ENCODE results near the gene SLBP. TPM values are rescaled to one million over a fixed set of nuclear protein-coding genes. Genes with fewer than 3 reads are reported as not detected.

Gene SLBP
- total RNA-seq, 1 experiment from 2014 or later: 98.3 TPM

DNA sequence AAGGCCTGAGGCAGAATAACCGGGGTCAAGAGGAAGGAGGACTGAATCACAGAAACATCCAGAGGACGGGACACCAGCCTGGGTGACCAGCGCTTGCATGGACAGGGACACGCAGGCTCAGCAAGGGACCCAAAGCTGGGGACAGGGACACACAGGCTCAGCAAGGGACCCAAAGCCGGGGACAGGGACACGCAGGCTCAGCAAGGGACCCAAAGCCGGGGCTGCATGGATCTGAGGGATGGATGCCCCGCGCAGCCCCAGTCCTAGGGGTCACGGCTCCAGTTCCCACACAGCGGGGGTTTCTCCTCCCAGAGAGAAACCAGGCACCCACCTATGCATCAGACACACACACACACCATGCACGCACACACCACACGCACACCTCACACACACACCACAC is 60.5 kb downstream of the SLBP start:
- no peaks in the 10 kb centered on the region for H3K36me3 ChIP-seq (ENCODE audit: low read depth, low read length)
- BruUV-seq (replicated peaks): no TSS peak
- POLR2A ChIA-PET (ENCODE audit: unreplicated experiment): no interaction called here
- TF ChIP-seq, protein P1, sequence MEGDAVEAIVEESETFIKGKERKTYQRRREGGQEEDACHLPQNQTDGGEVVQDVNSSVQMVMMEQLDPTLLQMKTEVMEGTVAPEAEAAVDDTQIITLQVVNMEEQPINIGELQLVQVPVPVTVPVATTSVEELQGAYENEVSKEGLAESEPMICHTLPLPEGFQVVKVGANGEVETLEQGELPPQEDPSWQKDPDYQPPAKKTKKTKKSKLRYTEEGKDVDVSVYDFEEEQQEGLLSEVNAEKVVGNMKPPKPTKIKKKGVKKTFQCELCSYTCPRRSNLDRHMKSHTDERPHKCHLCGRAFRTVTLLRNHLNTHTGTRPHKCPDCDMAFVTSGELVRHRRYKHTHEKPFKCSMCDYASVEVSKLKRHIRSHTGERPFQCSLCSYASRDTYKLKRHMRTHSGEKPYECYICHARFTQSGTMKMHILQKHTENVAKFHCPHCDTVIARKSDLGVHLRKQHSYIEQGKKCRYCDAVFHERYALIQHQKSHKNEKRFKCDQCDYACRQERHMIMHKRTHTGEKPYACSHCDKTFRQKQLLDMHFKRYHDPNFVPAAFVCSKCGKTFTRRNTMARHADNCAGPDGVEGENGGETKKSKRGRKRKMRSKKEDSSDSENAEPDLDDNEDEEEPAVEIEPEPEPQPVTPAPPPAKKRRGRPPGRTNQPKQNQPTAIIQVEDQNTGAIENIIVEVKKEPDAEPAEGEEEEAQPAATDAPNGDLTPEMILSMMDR (conservative IDR thresholded peaks at IDR 0.05; ENCODE audit: low read depth, low read length): no peak
- TF ChIP-seq EZH2 (IDR thresholded peaks at IDR 0.05; ENCODE audit: low read length, unreplicated experiment): no peak
- TF ChIP-seq EZH2phosphoT487 (IDR thresholded peaks at IDR 0.05; ENCODE audit: borderline replicate concordance, low read length): no peak
- H3K79me2 ChIP-seq (ENCODE audit: low read length): no peaks in the 10 kb centered on the region
- H3F3A ChIP-seq (ENCODE audit: low read length, unreplicated experiment): no peaks in the 10 kb centered on the region
- ATAC-seq (no peak), DNase-seq (no peak)
- H3K27ac ChIP-seq (ENCODE audit: low read length): no peak overlapping the region
- no peaks in the 10 kb centered on the region for H4K20me1 ChIP-seq (ENCODE audit: low read length)
- H3K27me3 ChIP-seq (ENCODE audit: low read length): no peaks in the 10 kb centered on the region
- H2AFZ ChIP-seq (ENCODE audit: low read length): no peak overlapping the region
- no peak overlapping the region for H3K4me3 ChIP-seq (ENCODE audit: low read length)
- CTCF ChIA-PET: no interaction called here
- H3K9me2 ChIP-seq (replicated peaks; ENCODE audit: low read length): no peaks in the 10 kb centered on the region
- no peaks in the 10 kb centered on the region for H3K9me3 ChIP-seq (ENCODE audit: low read length)
- H3K9ac ChIP-seq (ENCODE audit: low read length): no peak overlapping the region
- intact Hi-C loops (cut with micrococcal nuclease): no loop called here
- no peak overlapping the region for H3K4me2 ChIP-seq (ENCODE audit: low read length)
- H3K4me1 ChIP-seq (ENCODE audit: insufficient read depth, low read length): no peaks in the 10 kb centered on the region

DNA sequence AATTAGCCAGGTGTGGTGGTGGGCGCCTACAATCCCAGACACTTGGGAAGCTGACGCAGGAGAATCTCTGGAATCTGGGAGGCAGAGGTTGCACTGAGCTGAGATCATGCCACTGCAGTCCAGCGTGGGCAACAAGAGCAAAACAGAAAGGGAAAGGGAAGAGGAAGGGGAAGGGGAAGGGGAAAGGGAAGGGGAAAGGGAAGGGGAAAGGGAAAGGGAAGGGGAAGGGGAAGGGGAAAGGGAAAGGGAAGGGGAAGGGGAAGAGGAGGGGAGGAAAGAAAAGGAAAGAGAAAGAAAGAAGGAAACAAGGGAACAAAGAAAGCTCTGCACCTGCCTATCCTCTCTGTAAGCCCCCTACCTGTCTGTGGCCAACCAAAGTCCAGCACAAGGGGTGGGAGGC is 63.2 kb downstream of the SLBP start:
- Histone ChIP-seq H2AFZ (ENCODE audit: low read length) (no peak overlapping the region), H3K4me3 (ENCODE audit: low read length) (no peak overlapping the region), H3K79me2 (ENCODE audit: low read length) (no peaks in the 10 kb centered on the region), H3K9ac (ENCODE audit: low read length) (no peak overlapping the region), H3K9me2 (replicated peaks; ENCODE audit: low read length) (no peaks in the 10 kb centered on the region), H3F3A (ENCODE audit: low read length, unreplicated experiment) (no peaks in the 10 kb centered on the region), H4K20me1 (ENCODE audit: low read length) (no peaks in the 10 kb centered on the region), H3K36me3 (ENCODE audit: low read depth, low read length) (no peaks in the 10 kb centered on the region), H3K4me1 (ENCODE audit: insufficient read depth, low read length) (no peaks in the 10 kb centered on the region), H3K27me3 (ENCODE audit: low read length) (no peaks in the 10 kb centered on the region), H3K27ac (ENCODE audit: low read length) (no peak overlapping the region), H3K9me3 (ENCODE audit: low read length) (no peaks in the 10 kb centered on the region), H3K4me2 (ENCODE audit: low read length) (no peak overlapping the region)
- ChIA-PET POLR2A (ENCODE audit: unreplicated experiment) (no interaction called here), CTCF (no interaction called here)
- no TSS peak for BruUV-seq (replicated peaks)
- TF ChIP-seq, protein P1 (conservative IDR thresholded peaks at IDR 0.05; ENCODE audit: low read depth, low read length): no peak
- TF ChIP-seq EZH2 (IDR thresholded peaks at IDR 0.05; ENCODE audit: low read length, unreplicated experiment) (no peak), EZH2phosphoT487 (IDR thresholded peaks at IDR 0.05; ENCODE audit: borderline replicate concordance, low read length) (no peak)
- no peak for DNase-seq
- no peak for ATAC-seq
- intact Hi-C loops (cut with micrococcal nuclease): no loop called here

DNA sequence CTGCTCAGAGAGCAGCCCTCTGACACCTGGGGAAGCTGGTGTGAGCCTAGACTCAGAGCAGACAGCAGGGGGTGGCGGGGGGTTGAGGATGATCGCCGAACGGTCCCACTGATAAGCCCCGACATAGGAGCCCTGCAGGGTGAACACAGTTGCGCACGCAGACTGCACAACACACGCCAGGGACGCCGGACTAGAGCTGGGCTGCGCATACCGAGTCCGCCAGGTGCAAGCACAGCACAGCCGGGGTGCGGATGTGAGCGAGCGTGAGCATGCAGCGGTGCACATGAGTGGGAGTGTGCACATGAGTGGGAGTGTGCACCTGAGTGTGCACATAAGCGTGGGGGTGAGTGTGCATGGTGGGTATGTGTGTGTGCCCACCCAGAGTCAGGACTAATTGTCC is 64.7 kb downstream of the SLBP start:
- H3K79me2 ChIP-seq (ENCODE audit: low read length): no peaks in the 10 kb centered on the region
- no peaks in the 10 kb centered on the region for H3K36me3 ChIP-seq (ENCODE audit: low read depth, low read length)
- no peak overlapping the region for H3K27ac ChIP-seq (ENCODE audit: low read length)
- no peaks in the 10 kb centered on the region for H4K20me1 ChIP-seq (ENCODE audit: low read length)
- H3K9me2 ChIP-seq (replicated peaks; ENCODE audit: low read length): no peaks in the 10 kb centered on the region
- no peaks in the 10 kb centered on the region for H3K4me1 ChIP-seq (ENCODE audit: insufficient read depth, low read length)
- TF ChIP-seq EZH2phosphoT487 (IDR thresholded peaks at IDR 0.05; ENCODE audit: borderline replicate concordance, low read length): no peak
- TF ChIP-seq EZH2 (IDR thresholded peaks at IDR 0.05; ENCODE audit: low read length, unreplicated experiment): no peak
- TF ChIP-seq, protein P1 (conservative IDR thresholded peaks at IDR 0.05; ENCODE audit: low read depth, low read length): no peak
- no peaks in the 10 kb centered on the region for H3K9me3 ChIP-seq (ENCODE audit: low read length)
- no peak overlapping the region for H3K9ac ChIP-seq (ENCODE audit: low read length)
- no peaks in the 10 kb centered on the region for H3F3A ChIP-seq (ENCODE audit: low read length, unreplicated experiment)
- CTCF ChIA-PET: no interaction called here
- POLR2A ChIA-PET (ENCODE audit: unreplicated experiment): no interaction called here
- ATAC-seq (no peak), DNase-seq (no peak)
- intact Hi-C loops (cut with micrococcal nuclease): no loop called here
- H3K4me2 ChIP-seq (ENCODE audit: low read length): no peak overlapping the region
- BruUV-seq (replicated peaks): no TSS peak
- no peak overlapping the region for H2AFZ ChIP-seq (ENCODE audit: low read length)
- H3K27me3 ChIP-seq (ENCODE audit: low read length): no peaks in the 10 kb centered on the region
- no peak overlapping the region for H3K4me3 ChIP-seq (ENCODE audit: low read length)
